ENCODE measurements around the gene RPS6KA1.

Gene RPS6KA1

DNA sequence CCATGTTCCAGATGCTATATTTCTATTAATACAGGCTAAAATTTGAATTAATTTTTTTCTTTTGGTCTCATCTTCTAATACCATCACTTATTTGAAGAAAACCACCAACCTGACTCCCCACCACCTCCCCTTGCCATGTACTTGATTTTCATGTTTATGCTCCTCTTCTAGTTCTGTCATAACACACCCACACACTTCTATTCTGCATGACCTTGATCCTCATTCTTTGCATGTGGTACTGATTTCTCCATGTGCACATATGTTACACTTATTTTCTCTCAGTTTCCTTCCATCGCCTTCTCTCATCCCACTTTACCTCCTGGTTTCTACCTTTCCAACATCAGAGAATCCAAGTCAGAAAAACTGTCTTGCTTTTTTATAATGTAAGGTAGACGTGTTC is 87.3 kb downstream of the RPS6KA1 start:
- H3K27me3 ChIP-seq (ENCODE audit: control insufficient read depth, low read length): no peaks in the 10 kb centered on the region

DNA sequence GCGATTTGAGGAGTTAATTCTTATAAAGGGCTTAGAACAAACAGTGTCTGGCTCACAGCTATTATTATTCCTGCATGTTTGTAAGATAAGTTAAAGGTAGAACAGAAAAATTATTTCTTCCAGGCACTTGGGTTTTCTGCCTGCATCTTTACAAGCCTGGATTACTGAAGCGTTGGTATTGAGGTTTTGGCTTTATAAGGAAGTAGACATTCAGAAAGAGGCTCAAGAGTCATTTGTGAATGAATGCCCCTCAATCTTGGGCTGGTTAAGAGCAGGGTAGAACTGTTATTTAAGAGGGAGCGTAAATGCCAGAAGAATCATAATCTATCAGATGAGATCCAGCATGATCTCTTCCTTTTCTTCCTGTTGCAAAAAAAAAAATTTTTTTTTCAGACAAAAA is 89.0 kb downstream of the RPS6KA1 start:
- Histone ChIP-seq H3K27me3 (ENCODE audit: control insufficient read depth, low read length) (no peaks in the 10 kb centered on the region), H3K27ac (ENCODE audit: low read depth, low read length) (no peak overlapping the region), H3K9me2 (replicated peaks; ENCODE audit: control insufficient read depth, low read length) (no peaks in the 10 kb centered on the region), H3K4me1 (ENCODE audit: control insufficient read depth, low read length) (peaks cover 26% of the 10 kb centered on the region), H3K9me3 (ENCODE audit: control insufficient read depth, insufficient read depth, low read length) (no peaks in the 10 kb centered on the region), H3K4me3 (ENCODE audit: low read length) (no peak overlapping the region), H3F3A (ENCODE audit: control insufficient read depth, insufficient read depth) (peaks cover 3% of the 10 kb centered on the region), H3K4me2 (ENCODE audit: low read length) (no peak overlapping the region), H3K79me2 (ENCODE audit: control insufficient read depth, low read length) (peaks cover 6% of the 10 kb centered on the region; the same call in 1 of the 2 replicates), H3K36me3 (ENCODE audit: control insufficient read depth, low read length) (no peaks in the 10 kb centered on the region), H4K20me1 (ENCODE audit: control insufficient read depth, insufficient read depth, low read depth, low read length) (no peaks in the 10 kb centered on the region)
- TF ChIP-seq, protein P1, sequence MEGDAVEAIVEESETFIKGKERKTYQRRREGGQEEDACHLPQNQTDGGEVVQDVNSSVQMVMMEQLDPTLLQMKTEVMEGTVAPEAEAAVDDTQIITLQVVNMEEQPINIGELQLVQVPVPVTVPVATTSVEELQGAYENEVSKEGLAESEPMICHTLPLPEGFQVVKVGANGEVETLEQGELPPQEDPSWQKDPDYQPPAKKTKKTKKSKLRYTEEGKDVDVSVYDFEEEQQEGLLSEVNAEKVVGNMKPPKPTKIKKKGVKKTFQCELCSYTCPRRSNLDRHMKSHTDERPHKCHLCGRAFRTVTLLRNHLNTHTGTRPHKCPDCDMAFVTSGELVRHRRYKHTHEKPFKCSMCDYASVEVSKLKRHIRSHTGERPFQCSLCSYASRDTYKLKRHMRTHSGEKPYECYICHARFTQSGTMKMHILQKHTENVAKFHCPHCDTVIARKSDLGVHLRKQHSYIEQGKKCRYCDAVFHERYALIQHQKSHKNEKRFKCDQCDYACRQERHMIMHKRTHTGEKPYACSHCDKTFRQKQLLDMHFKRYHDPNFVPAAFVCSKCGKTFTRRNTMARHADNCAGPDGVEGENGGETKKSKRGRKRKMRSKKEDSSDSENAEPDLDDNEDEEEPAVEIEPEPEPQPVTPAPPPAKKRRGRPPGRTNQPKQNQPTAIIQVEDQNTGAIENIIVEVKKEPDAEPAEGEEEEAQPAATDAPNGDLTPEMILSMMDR (IDR thresholded peaks at IDR 0.05; ENCODE audit: low read depth, low read length, poor library complexity, severe bottlenecking): no peak
- no peak for TF ChIP-seq EZH2phosphoT487 (IDR thresholded peaks at IDR 0.05; ENCODE audit: borderline replicate concordance, low read length)

More for the DNA sequence above, 87.3 kb downstream of the RPS6KA1 start:
- peaks cover 24% of the 10 kb centered on the region for H3K4me1 ChIP-seq (ENCODE audit: control insufficient read depth, low read length)
- H3K9me3 ChIP-seq (ENCODE audit: control insufficient read depth, insufficient read depth, low read length): no peaks in the 10 kb centered on the region
- H3K9me2 ChIP-seq (replicated peaks; ENCODE audit: control insufficient read depth, low read length): no peaks in the 10 kb centered on the region
- H3K4me2 ChIP-seq (ENCODE audit: low read length): no peak overlapping the region
- no peak overlapping the region for H3K4me3 ChIP-seq (ENCODE audit: low read length)
- no peaks in the 10 kb centered on the region for H4K20me1 ChIP-seq (ENCODE audit: control insufficient read depth, insufficient read depth, low read depth, low read length)
- peaks cover 5% of the 10 kb centered on the region; the same call in 1 of the 2 replicates for H3K79me2 ChIP-seq (ENCODE audit: control insufficient read depth, low read length)
- H3K36me3 ChIP-seq (ENCODE audit: control insufficient read depth, low read length): no peaks in the 10 kb centered on the region
- peaks cover 3% of the 10 kb centered on the region; the same call in 1 of the 2 replicates for H3F3A ChIP-seq (ENCODE audit: control insufficient read depth, insufficient read depth)
- H3K27ac ChIP-seq (ENCODE audit: low read depth, low read length): no peak overlapping the region
- no peak for TF ChIP-seq EZH2phosphoT487 (IDR thresholded peaks at IDR 0.05; ENCODE audit: borderline replicate concordance, low read length)
- TF ChIP-seq, protein P1 (IDR thresholded peaks at IDR 0.05; ENCODE audit: low read depth, low read length, poor library complexity, severe bottlenecking): no peak

Measured in DOHH2 (cell line).